GM18502 (cell line): Measurements from ENCODE around the gene CEP135.
"Not testable (repeated sequence)": the region's sequence is repeated elsewhere in the genome, so short reads cannot be mapped to it uniquely, and the experiment has no call there.

Source experiments
- ATAC-seq: cut with Tn5 transposase; IDR thresholded peaks from one replicate; pipeline ENCODE4 v1.9.1; 2021; ENCODE audit warnings: mild to moderate bottlenecking; ENCODE audit not compliant: unreplicated experiment, poor library complexity

The CEP135 gene, protein sequence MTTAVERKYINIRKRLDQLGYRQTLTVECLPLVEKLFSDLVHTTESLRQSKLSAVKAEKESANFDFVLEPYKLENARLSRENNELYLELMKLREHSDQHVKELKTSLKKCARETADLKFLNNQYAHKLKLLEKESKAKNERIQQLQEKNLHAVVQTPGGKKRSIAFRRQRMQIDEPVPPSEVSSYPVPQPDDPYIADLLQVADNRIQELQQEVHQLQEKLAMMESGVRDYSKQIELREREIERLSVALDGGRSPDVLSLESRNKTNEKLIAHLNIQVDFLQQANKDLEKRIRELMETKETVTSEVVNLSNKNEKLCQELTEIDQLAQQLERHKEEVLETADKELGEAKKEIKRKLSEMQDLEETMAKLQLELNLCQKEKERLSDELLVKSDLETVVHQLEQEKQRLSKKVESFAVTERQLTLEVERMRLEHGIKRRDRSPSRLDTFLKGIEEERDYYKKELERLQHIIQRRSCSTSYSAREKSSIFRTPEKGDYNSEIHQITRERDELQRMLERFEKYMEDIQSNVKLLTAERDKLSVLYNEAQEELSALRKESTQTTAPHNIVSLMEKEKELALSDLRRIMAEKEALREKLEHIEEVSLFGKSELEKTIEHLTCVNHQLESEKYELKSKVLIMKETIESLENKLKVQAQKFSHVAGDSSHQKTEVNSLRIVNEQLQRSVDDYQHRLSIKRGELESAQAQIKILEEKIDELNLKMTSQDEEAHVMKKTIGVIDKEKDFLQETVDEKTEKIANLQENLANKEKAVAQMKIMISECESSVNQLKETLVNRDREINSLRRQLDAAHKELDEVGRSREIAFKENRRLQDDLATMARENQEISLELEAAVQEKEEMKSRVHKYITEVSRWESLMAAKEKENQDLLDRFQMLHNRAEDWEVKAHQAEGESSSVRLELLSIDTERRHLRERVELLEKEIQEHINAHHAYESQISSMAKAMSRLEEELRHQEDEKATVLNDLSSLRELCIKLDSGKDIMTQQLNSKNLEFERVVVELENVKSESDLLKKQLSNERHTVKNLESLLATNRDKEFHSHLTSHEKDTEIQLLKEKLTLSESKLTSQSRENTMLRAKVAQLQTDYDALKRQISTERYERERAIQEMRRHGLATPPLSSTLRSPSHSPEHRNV

DNA sequence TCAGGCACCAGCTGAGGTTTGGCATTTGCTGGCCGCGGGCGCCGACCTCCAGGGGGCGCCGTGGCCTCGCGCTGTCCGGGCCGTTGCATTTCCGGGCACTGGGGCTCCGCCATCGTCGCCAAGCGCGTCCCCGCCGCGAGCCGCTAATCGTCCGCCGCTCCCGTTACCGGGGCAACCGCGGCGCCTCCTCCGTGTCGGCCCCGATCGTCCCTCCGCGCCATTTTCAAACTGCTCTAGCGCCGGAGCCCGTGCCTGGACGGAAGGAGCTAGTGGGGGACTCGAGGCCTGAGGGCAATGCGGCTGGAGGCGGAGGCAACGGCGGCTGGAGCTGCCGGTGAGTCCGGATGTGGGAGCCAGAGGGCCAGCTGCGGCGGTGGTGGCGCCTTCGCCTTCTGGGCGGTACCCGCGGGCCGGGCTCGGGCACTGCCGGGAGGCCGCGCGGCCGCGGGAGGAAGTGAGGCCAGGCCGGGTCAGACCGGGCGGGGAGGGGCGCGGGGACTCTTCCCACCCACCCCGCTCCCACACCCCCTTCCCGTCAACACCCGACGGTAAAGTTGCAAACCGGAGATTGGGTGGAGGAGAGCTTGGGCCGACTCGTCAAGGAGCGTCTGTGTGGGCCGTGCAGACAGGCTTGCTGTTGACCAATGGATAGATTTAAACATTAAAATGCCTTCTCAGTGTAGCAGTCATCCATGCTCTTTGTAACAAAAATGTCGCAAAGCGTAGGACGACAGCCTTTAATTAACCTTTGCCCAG lies at the start of gene CEP135:
Gene CEP135 (plus strand): TSS at position 220 of the 756 bp plus-strand sequence. CDS start 3,186 bp downstream, outside the sequence.
- peak; percentile 72 for ATAC-seq

DNA sequence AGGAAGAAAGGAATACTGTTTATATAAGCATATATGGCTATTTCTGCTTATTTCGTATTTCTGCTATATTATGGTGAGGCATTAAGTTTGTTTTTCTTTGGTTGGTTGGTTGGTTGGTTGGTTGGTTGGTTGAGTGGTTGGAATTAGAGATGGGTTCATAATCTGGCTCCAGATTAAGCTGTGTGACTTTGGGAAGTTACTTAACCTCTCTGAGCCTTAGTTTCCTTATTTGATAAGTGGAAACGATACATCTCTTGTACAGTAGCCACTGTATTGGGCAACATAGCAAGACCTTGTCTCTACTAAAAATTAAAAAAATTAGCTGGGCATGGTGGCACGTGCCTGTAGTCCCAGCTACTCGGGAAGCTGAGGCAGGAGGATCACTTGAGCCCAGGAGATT lies 46.1 kb upstream of the CEP135 start:
- no peak for ATAC-seq

DNA sequence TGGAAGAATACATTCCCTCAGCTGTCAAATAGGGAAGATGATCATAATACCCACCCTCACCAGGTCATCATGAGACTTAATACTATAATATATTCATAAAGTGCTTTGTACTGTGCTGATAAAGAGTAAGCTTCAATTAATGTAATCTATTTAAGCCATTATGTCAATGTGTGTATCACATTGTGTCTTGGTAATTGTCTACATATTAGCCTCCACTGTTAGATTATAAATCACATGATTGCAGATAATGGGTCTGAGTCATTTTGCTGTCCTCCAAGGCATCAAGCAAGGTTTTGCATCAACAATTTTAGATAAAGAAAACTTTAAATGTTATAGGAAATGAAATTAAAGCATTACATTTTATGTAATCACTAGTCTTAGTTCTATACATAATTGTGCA lies 45.2 kb upstream of the CEP135 start:
- ATAC-seq = no peak

DNA sequence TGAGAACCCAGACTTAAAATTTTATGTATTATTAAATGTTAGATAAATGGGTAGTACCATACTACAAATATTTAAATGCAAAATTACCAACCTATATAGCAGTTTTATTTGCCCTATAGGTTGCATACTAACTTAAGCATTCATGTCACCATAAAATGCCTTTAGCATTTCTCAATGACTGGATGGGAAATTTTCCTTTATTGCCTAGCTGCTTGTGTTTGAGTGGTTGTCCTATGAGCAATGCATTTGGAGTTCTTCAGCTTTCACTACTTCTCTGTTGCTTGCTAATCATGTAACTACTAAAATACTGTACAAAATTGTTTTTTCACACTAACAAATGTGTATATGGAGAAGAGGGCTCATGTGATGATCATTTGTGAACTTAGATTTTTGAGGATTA lies 44.2 kb upstream of the CEP135 start:
- ATAC-seq = no peak

DNA sequence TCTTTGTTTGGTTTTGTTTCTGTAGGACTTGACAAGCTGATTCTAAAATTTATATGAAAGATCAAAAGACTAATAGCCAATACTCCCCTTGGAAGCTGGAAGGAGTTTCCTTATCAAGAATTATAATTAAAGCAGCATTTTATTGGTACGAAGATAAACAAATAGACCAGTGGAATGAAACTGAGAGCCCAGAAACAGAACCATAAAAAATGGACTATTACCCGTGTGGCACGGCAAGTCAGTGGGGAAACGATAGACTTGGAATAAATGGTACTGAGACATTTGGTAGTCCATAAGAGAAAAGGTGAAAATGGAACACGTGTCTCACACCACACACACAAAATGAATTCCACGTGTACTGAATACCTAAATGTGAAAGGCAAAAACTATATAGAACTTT lies 42.4 kb upstream of the CEP135 start:
- no peak for ATAC-seq

DNA sequence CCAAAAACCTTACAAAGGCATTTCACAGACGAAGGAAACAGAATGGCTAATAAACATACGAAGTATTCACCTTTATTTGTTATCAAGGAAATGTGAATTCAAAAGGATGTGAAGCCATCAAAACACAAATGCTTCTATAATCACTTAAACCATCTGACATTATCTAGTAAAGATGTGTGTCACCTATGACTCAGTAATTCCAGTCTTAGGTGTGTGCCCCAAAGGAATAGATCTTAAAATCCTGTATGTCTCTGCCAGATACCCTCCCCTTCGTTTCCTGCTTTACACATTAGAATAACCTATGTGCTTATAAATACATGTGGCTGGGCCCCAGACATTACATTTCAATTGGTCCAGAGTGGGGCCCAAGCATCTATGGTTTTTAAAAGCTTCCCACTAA lies 41.8 kb upstream of the CEP135 start:
- no peak for ATAC-seq

DNA sequence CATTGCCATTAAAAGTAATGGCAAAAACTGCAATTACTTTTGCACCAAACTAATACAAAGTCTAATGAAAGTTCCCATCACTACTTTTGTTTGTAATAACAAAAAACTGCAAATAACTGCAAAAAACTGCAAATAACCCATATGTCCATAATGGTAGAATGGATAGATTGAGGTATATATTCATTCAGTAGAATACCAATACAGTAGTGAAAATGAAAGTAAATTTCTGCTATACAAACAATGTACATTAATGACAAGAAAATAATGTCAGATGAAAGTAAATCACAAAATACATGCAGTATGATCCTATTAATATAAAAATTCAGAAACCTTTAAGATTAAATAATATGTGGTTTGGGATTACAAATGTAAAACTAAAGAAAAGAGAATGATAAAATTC lies 41.3 kb upstream of the CEP135 start:
- ATAC-seq = no peak

DNA sequence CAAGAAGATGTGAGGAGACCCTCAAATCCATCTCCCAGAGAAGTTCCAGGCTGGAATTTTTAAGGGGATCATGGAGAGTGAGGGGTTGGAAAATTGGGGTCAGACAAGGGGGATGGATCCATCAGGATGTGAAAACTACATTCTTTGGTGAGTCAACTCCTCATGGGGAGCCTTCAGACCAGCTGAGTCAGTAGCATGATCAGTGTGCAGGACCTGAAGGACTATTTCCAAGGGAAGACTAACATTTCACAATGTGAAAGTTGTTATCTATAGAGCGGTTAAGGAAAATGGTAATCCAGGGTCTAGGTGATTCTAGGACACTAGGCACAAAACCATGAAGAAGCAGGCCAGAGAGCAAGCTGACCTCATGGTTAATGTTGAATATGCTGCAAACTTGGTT lies 38.6 kb upstream of the CEP135 start:
- ATAC-seq = no peak

DNA sequence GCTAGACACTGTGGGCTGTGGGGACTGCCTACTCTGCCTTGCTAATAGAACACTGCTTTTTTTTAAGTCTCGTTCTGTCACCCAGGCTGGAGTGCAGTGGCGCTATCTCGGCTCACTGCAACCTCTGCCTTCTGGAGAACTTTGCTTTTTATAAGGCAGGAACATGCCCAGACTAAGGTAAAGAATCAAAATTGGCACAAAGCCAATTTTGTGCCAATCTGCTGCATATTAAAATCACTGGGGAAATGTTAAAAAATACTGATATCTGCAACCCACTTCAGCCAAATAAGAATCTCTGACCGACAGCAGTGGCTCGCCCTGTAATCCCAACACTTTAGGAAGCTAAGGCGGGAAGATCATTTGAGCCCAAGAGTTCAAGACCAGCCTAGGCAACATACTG lies 36.5 kb upstream of the CEP135 start:
- ATAC-seq = no peak

DNA sequence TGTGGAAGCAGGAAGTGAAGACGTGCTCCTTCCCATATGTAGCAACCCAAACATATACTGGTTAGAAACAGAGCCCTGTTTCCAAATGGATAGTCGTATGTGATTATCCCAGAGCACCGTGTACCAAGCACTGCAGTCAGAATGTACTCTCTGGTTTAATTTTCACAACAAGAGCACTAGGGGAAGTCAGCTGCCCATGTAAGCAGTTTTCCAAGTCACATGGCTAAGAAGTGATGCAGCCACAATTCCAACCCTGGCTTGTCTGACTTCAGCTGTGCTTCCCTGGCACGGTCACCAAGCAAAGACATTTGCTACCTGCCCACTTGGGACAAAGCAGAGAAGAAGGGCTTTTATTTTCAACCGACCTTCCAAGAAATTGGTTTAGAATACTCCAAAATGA lies 28.2 kb upstream of the CEP135 start:
- ATAC-seq = no peak

DNA sequence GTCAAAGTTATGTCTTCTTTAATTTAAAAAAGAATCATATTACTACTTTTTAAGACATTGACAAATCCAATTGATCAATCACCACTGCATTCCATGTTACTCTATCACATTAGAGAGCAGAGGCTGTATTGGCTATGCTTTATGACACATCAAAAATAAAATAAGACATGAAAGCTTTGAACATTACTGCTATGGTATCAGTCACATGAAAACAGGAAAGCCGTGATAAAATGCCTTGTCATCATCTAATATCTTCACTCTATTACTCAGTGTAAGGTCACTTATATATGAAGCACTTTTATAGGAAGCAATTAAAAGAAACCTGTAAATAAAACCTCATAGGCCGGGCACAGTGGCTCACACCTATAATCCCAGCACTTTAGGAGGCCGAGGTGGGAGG lies 27.7 kb upstream of the CEP135 start:
- no peak for ATAC-seq

DNA sequence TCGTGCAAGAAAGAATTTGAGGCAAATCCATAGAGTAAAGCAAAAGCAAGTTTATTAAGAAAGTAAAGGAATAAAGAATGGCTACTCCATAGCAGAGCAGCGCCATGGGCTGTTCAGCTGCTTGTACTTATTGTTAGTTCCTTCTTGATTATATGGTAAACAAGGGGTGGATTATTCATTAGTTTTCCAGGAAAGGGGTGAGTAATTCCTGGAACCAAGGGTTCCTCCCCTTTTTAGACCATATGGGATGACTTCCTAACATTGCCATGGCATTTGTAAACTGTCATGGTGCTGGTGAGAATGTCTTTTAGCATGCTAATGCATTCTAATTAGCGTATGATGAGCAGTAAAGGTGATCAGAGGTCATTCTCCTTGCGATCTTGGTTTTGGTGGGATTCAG lies 23.5 kb upstream of the CEP135 start:
- ATAC-seq = no peak

DNA sequence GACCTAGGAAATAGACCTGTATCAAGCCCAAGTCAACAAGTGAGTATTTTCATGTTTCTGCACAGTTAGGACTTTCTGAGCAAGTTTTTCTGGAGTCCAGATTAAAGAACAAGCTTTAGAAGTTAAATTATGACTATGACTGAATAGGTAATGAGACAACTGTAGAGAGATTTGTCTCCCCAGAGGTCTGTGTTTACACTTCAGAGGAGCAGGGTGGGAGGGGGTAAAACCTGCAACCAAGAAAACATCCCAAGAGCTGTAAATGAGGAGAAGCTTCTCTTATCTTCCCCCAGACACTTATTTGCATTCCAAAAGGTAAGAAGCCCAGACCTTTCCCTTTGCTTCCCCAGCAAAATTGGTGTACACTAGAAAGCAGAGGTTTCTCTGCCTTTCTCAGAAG lies 22.1 kb upstream of the CEP135 start:
- no peak for ATAC-seq

DNA sequence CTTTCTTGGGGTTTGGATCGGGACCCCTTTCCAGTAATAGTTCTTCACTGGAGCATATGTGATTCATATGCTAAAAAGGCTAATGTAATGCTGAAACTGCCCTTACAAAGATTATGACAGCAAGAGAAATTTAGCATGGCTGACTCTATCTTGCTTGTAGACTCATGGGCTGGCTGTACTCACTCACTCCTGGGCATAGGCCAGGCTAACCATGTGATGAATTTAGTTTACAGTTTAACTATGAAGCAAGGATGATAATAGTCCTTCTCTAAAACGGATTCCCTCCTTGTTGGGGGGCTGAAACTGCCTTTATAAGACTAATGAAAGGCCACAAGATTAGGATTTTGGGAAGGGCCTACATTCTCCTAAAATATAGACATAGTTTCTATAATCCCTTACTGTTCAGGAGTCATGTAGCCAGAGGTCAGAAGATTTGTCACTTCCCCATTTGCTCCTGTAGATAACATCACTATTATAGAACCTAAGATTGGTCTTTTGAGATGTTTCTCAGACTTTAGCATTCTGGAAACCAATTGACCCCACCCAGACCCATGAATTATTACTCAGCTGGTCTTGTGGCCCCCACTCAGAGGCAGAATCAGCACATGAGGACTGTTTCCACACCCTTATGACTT lies 20.8 kb upstream of the CEP135 start:
- ATAC-seq = no peak

DNA sequence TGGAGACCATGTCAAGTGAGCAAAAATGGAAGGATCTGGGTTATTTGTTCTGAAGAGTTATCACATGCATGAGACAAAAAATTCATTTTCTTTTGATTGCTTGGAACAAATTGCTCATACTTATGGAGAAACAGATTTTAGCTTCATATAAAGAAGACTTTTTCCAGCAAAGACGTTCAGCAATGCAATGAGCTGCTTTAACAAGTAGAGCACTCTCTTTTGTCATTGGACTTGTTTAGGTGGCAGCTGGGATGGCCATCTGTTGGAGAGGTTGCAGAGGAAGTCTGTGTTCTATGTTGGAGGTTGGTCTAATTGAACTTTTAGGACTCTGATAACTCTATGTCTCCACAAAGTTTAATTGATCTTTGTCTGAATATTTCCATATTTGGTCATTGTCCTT lies 19.9 kb upstream of the CEP135 start:
- no peak for ATAC-seq

DNA sequence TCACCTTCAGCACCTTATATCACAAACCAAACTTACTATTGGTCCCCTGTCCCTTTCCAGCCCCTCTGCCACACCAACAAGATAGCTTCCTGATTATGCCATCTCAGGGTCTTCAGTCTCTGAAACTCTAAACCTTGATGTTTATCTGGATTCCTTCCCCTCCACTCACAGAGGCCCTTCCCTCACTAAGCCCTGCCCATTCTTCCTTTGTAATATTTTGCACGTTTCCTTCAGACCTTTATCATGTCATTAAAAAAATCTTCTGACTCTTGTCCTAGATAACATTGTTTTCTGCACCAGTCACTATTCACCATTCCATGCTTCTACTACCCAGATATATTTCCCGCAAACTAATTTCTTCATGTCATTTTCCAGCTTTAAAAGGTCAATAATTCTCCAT lies 17.7 kb upstream of the CEP135 start:
- ATAC-seq = no peak

DNA sequence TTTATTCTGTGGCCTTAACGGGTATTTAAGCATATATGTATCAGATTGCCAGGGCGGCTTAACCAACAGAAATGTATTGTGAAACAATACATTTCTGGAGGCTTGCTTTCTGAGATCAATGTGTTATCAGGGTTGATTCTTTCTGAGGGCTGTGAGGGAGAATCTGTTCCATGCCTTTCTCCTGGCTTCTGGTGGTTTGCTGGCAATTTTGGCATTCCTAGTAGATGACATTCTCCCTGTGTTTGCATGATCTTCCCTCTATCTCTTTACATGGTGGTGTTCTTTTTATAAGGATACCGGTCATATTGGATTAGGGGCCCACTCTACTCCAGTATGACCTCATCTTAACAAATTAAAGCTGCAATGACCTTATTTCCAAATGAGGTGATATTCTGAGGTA lies 16.9 kb upstream of the CEP135 start:
- no peak for ATAC-seq

DNA sequence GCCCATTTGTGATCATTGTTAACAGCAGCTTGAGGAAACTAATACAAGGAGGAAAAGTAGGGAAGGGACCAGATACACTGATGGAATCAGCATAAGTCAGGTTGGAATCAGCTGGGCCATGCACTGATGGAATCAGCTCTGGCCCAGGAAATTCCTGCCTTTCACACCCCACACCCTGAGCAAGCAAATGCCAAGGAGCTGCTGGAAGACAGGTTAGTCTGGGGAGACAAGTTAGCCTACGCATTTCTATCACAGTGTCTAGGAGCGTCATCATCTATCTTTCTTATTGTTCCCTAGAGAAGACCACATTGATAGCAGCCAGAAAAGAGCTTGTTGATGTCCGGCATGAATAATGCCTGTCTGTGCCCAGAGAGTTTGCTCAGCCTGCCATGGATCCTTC lies 16.2 kb upstream of the CEP135 start:
- ATAC-seq = no peak

DNA sequence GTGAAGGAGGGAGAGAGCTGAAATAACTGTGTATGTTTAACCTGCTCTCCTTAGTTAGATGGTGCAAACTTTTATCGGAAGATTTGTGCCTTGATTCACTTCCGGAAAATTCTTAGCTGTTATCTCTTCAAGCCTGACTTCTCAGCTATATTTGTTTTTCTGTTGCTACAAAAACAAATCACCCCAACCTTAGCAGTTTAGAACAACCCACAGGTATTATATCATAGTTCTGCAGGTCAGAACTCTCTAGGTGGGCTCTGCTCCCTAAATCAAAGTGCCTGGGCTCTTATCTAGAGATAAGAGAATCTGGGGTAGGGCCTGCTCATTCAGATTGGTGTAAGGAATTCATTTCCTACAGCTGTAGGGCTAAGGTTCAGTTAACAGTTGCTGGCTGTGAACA lies 15.1 kb upstream of the CEP135 start:
- ATAC-seq = no peak

DNA sequence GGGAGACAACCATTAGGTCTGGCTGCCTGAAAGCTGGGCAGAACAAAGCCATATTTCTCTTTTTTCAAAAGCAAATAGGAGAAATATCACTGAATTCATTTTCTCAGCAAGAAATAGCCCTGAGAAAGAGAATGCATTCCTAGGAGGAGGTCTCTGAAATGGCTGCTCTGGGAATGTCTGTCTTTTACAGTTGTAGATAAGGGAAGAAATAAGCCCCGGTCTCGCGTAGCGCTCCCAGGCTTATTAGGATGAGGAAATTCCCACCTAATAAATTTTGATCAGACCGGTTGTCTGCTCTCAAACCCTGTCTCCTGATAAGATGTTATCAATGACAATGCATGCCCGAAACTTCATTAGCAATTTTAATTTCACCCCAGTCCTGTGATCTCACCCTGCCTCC lies 12.8 kb upstream of the CEP135 start:
- ATAC-seq = not testable (repeated sequence)
